HL-60/S4 (cell line): ENCODE results near the gene PBX3.

Source experiments
- in situ Hi-C: fragments of 300-500 bp; cut with MboI; formaldehyde crosslinking; loops from 2 replicates; pipeline ENCODE4 v1.14.3; 2022; ENCODE audit warnings: low sequenced_read_pairs

PBX3 gene

GRCh38 chr9:125854553-125855275 lies 107.5 kb downstream of the PBX3 start:
- in situ Hi-C loops = no loop called here

GRCh38 chr9:125856331-125856730 lies 109.2 kb downstream of the PBX3 start:
- in situ Hi-C loops = no loop called here

- in situ Hi-C loops = no loop called here
Observed at GRCh38 chr9:125861405-125862058, 114.4 kb downstream of the PBX3 start.

- in situ Hi-C loops = no loop called here
Observed at GRCh38 chr9:125863923-125864322, 116.8 kb downstream of the PBX3 start.

- in situ Hi-C loops = no loop called here
Observed at GRCh38 chr9:125867751-125868415, 120.7 kb downstream of the PBX3 start.

- in situ Hi-C loops = no loop called here
Observed at GRCh38 chr9:125878164-125878631, 131.0 kb downstream of the PBX3 start.

- in situ Hi-C loops = no loop called here
Observed at GRCh38 chr9:125881042-125881441, 133.9 kb downstream of the PBX3 start.

- in situ Hi-C loops = no loop called here
Observed at GRCh38 chr9:125883565-125884217, 136.5 kb downstream of the PBX3 start.

- in situ Hi-C loops = no loop called here
Observed at GRCh38 chr9:125884218-125884595, 137.0 kb downstream of the PBX3 start.

- in situ Hi-C loops = no loop called here
Observed at GRCh38 chr9:125885405-125886034, 138.3 kb downstream of the PBX3 start.

- in situ Hi-C loops = no loop called here
Observed at GRCh38 chr9:125886365-125886764, 139.2 kb downstream of the PBX3 start.

GRCh38 chr9:125887172-125887571 lies 140.0 kb downstream of the PBX3 start:
- in situ Hi-C loops = no loop called here

- in situ Hi-C loops = no loop called here
Observed at GRCh38 chr9:125888211-125888610, 141.0 kb downstream of the PBX3 start.

- in situ Hi-C loops = no loop called here
Observed at GRCh38 chr9:125889112-125889475, 141.9 kb downstream of the PBX3 start.

GRCh38 chr9:125889476-125890419 lies 142.6 kb downstream of the PBX3 start:
- in situ Hi-C loops = no loop called here

- in situ Hi-C loops = no loop called here
Observed at GRCh38 chr9:125890826-125891225, 143.7 kb downstream of the PBX3 start.

- in situ Hi-C loops = no loop called here
Observed at GRCh38 chr9:125893277-125893676, 146.1 kb downstream of the PBX3 start.

GRCh38 chr9:125894566-125894965 lies 147.4 kb downstream of the PBX3 start:
- in situ Hi-C loops = no loop called here

- in situ Hi-C loops = no loop called here
Observed at GRCh38 chr9:125896404-125896803, 149.2 kb downstream of the PBX3 start.

GRCh38 chr9:125896964-125897363 lies 149.8 kb downstream of the PBX3 start:
- in situ Hi-C loops = no loop called here
